GM12878 (cell line): ENCODE results near the gene FOLR3. TPM values are rescaled to one million over a fixed set of nuclear protein-coding genes. Genes with fewer than 3 reads are reported as not detected.

Experiments
- ATAC-seq: fragments of 200-7000 bp; cut with Tn5 transposase; 3 replicates; pipeline ENCODE4 v1.9.1; 2020; ENCODE audit warnings: mild to moderate bottlenecking, moderate library complexity
- BruUV-seq: library from RNA; stranded (reverse); fragments of 400-500 nt; replicated peaks from 2 replicates; lab custom pipeline; 2021; lab: Mats Ljungman, UMichigan
- CTCF ChIA-PET: fragments of 300-600 bp; sonication (Branson Sonifier 250); formaldehyde crosslinking; extraction: SDS; loops from one replicate; lab custom pipeline; 2021; ENCODE audit warnings: inconsistent platforms; lab: Yijun Ruan, JAX
- POLR2A ChIA-PET: fragments of 350-600 bp; formaldehyde crosslinking; extraction: SDS; loops from one replicate; lab custom pipeline; 2021; ENCODE audit warnings: inconsistent platforms; lab: Charles Lee
- RAD21 ChIA-PET: fragments of 300-600 bp; sonication (Branson Sonifier 250); formaldehyde crosslinking; loops from one replicate; lab custom pipeline; 2023; ENCODE audit warnings: antibody characterized with exemption; ENCODE audit not compliant: unreplicated experiment; lab: Charles Lee
- SMC1A ChIA-PET: fragments of 300-600 bp; sonication (Branson Sonifier 250); formaldehyde crosslinking; loops from one replicate; lab custom pipeline; 2023; ENCODE audit not compliant: unreplicated experiment, uncharacterized antibody; lab: Charles Lee
- DNase-seq: peaks from one replicate; pipeline ENCODE4 v3.0.0-alpha.2; 2011; ENCODE audit warnings: low read depth, low spot score
- FAIRE-seq: peaks from 3 replicates; lab custom pipeline; 2011; peaks lifted over from hg19 to GRCh38; lab: Jason Lieb, UNC
- H2AFZ ChIP-seq: 2 replicates; pipeline ENCODE4 v1.6.0; 2011; ENCODE audit warnings: low read depth, low read length, control low read depth; ENCODE audit not compliant: control insufficient read depth
- H3K27ac ChIP-seq: 2 replicates; pipeline ENCODE4 v1.5.1; 2011; ENCODE audit warnings: control low read depth; ENCODE audit not compliant: control insufficient read depth, insufficient read depth
- H3K27me3 ChIP-seq, 2 experiments: replicated peaks in 1 of 2; 2 replicates each; pipeline versions ENCODE4 v1.6.0 to v1.6.1; 2011; ENCODE audit warnings: low read length in 1 of 2; ENCODE audit not compliant: control insufficient read depth in 2 of 2, insufficient read depth in 2 of 2
- H3K36me3 ChIP-seq, 2 experiments: 2 replicates each; pipeline ENCODE4 v1.5.1; 2011; ENCODE audit warnings: low read length in 1 of 2; ENCODE audit not compliant: control insufficient read depth in 2 of 2, insufficient read depth in 2 of 2
- H3K4me1 ChIP-seq: 2 replicates; pipeline ENCODE4 v1.6.1; 2011; ENCODE audit warnings: mild to moderate bottlenecking, low read length, moderate library complexity, mixed read lengths; ENCODE audit not compliant: control insufficient read depth, insufficient read depth
- H3K4me2 ChIP-seq: 2 replicates; pipeline ENCODE4 v1.6.0; 2011; ENCODE audit warnings: control low read depth; ENCODE audit not compliant: control insufficient read depth, insufficient read depth
- H3K4me3 ChIP-seq: fragments of 200-600 bp; sonication (generic); 2 replicates; pipeline ENCODE4 v1.5.1; 2016
- H3K79me2 ChIP-seq: 2 replicates; pipeline ENCODE4 v1.6.0; 2011; ENCODE audit warnings: low read length; ENCODE audit not compliant: control insufficient read depth, insufficient read depth
- H3K9ac ChIP-seq: 2 replicates; pipeline ENCODE4 v1.8.0; 2011; ENCODE audit warnings: low read length, control low read depth, mixed read lengths; ENCODE audit not compliant: control insufficient read depth, insufficient read depth
- H3K9me3 ChIP-seq: replicated peaks from 3 replicates; pipeline ENCODE4 v1.5.1; 2011; ENCODE audit warnings: mild to moderate bottlenecking, low read length; ENCODE audit not compliant: control insufficient read depth, insufficient read depth
- H4K20me1 ChIP-seq: 2 replicates; pipeline ENCODE4 v1.6.0; 2011; ENCODE audit not compliant: control insufficient read depth, insufficient read depth
- CHD4 ChIP-seq: fragments of 200-600 bp; sonication (generic); IDR thresholded peaks from 2 replicates; pipeline ENCODE4 v1.6.1; 2016; ENCODE audit warnings: mild to moderate bottlenecking
- DPF2 ChIP-seq: fragments of 450-650 bp; IDR thresholded peaks from 2 replicates; pipeline ENCODE4 v1.6.1; 2017; ENCODE audit warnings: mild to moderate bottlenecking
- HDGF ChIP-seq: fragments of 450-650 bp; IDR thresholded peaks from 2 replicates; pipeline ENCODE4 v1.6.1; 2016; ENCODE audit warnings: antibody characterized with exemption
- IKZF2 ChIP-seq, 2 experiments: fragments of 450-650 bp; IDR thresholded peaks; 2 replicates each; pipeline ENCODE4 v1.6.1; 2017; ENCODE audit warnings: mild to moderate bottlenecking in 2 of 2, moderate library complexity in 2 of 2
- JUND ChIP-seq: IDR thresholded peaks from 2 replicates; pipeline ENCODE4 v1.6.1; 2012; ENCODE audit warnings: low read depth, mild to moderate bottlenecking, low read length, improper control_type of control experiment, moderate library complexity
- KLF5 ChIP-seq: fragments of 450-650 bp; IDR thresholded peaks from 2 replicates; pipeline ENCODE4 v1.6.1; 2014; ENCODE audit warnings: mild to moderate bottlenecking; ENCODE audit not compliant: partially characterized antibody
- MTA3 ChIP-seq: IDR thresholded peaks from 2 replicates; pipeline ENCODE4 v1.6.1; 2012; ENCODE audit warnings: low read length, inconsistent platforms, borderline replicate concordance
- PAX5 ChIP-seq: IDR thresholded peaks from 2 replicates; pipeline ENCODE4 v1.6.1; 2011; ENCODE audit warnings: low read depth, low read length, borderline replicate concordance
- RAD51 ChIP-seq: fragments of 450-650 bp; IDR thresholded peaks from 2 replicates; pipeline ENCODE4 v1.6.1; 2016; ENCODE audit warnings: moderate library complexity, mild to moderate bottlenecking, inconsistent platforms
- RB1 ChIP-seq: fragments of 450-650 bp; formaldehyde crosslinking; IDR thresholded peaks from 2 replicates; pipeline ENCODE4 v1.6.1; 2017; ENCODE audit warnings: mild to moderate bottlenecking, borderline replicate concordance
- RBBP5 ChIP-seq: fragments of 200-600 bp; sonication (generic); conservative IDR thresholded peaks from 2 replicates; pipeline ENCODE4 v1.6.1; 2016
- SREBF2 ChIP-seq: IDR thresholded peaks from 2 replicates; pipeline ENCODE4 v1.6.1; 2012; ENCODE audit warnings: mild to moderate bottlenecking, low read length
- SUPT20H ChIP-seq: IDR thresholded peaks from 2 replicates; pipeline ENCODE4 v1.6.1; 2011; ENCODE audit warnings: low read depth, mild to moderate bottlenecking, low read length, moderate library complexity, borderline replicate concordance; ENCODE audit not compliant: control insufficient read depth
- YBX1 ChIP-seq: fragments of 450-650 bp; IDR thresholded peaks from 2 replicates; pipeline ENCODE4 v1.6.1; 2016; ENCODE audit warnings: antibody characterized with exemption
- WGBS: methylation state at CpG from one replicate; pipeline ENCODE4 v1.1.6; 2016; ENCODE audit warnings: low lambda C conversion rate; ENCODE audit not compliant: insufficient replicate concordance, insufficient coverage; ENCODE audit errors: missing lambda C conversion rate; 5-methylcytosine and 5-hydroxymethylcytosine counted together
- in situ Hi-C: fragments of 300-500 bp; cut with MboI; formaldehyde crosslinking; loops from 9 replicates; pipeline ENCODE4 v1.14.3; 2018; ENCODE audit warnings: mixed read lengths
- intact Hi-C: fragments of 100-400 bp; cut with micrococcal nuclease; formaldehyde crosslinking; loops from one replicate; pipeline ENCODE4 v1.14.2; 2022; ENCODE audit not compliant: unreplicated experiment
- polyA plus RNA-seq, 11 experiments: library from polyadenylated mRNA; depleted of rRNA in 4 of 11; unstranded in 6 of 11; stranded (reverse) in 5 of 11; fragments of >200 nt; fragmentation: Nextera tagmentation in 4 of 11; fragmentation: Illumina TruSeq in 1 of 11; extraction: Ambion mirVana in 4 of 11; extraction: Trizol in 1 of 11; gene quantifications; 1 replicate in 1 of 11; 2 replicates in 10 of 11; pipeline versions ENCODE4 v1.2.1 to v1.2.3, GENCODE V29; 2011 to 2016; ENCODE audit warnings: inconsistent platforms in 2 of 11, missing spikeins in 2 of 11, low read depth in 1 of 11
- total RNA-seq, 4 experiments: library from RNA; depleted of rRNA in 3 of 4; stranded (reverse); fragments of >200 nt in 3 of 4; fragmentation: Illumina TruSeq in 1 of 4; extraction: Trizol in 1 of 4; gene quantifications; 2 replicates each; pipeline versions ENCODE4 v1.2.1 to v1.2.3, GENCODE V29; 2013 to 2021
- TF ChIP-seq, protein P1 (sequence below): IDR thresholded peaks from 2 replicates; pipeline ENCODE4 v1.6.1; 2011; ENCODE audit warnings: mild to moderate bottlenecking, low read depth, low read length, moderate library complexity; ENCODE audit not compliant: insufficient replicate concordance
- TF ChIP-seq, protein P2 (sequence below): fragments of 450-650 bp; formaldehyde crosslinking; IDR thresholded peaks from 2 replicates; pipeline ENCODE4 v1.4.0; 2020; ENCODE audit warnings: mild to moderate bottlenecking, moderate library complexity

FOLR3 gene
- total and polyA plus RNA-seq, 10 of the 15 experiments (the other 5 are each of a cell fraction or from before 2014, with no cell fraction given): not detected

DNA sequence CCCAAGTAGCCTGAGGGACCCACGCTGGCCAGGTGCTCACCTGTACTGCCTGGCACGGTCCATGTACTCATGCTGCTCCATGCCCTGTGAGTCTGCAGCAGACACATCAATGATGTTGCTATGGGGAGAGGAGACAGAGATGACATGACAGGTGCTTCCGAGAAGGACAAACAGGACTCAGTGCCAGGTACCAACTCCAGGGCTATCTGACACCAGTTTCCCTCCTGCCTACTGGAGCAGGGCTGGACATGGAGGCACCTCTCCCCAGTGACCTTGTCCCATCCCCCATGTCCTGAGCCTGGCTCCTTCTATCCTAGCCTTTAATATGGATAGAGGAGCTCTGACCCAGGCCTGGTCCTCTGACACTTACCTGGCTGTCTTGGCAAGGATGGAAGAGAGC, 36.8 kb upstream of the FOLR3 start (continued):
- TF ChIP-seq, protein P1, sequence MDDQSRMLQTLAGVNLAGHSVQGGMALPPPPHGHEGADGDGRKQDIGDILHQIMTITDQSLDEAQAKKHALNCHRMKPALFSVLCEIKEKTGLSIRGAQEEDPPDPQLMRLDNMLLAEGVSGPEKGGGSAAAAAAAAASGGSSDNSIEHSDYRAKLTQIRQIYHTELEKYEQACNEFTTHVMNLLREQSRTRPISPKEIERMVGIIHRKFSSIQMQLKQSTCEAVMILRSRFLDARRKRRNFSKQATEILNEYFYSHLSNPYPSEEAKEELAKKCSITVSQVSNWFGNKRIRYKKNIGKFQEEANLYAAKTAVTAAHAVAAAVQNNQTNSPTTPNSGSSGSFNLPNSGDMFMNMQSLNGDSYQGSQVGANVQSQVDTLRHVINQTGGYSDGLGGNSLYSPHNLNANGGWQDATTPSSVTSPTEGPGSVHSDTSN: no peak
- no peak for TF ChIP-seq RB1
- no peak for TF ChIP-seq DPF2
- TF ChIP-seq PAX5: no peak
- TF ChIP-seq SREBF2: no peak
- TF ChIP-seq JUND: no peak

DNA sequence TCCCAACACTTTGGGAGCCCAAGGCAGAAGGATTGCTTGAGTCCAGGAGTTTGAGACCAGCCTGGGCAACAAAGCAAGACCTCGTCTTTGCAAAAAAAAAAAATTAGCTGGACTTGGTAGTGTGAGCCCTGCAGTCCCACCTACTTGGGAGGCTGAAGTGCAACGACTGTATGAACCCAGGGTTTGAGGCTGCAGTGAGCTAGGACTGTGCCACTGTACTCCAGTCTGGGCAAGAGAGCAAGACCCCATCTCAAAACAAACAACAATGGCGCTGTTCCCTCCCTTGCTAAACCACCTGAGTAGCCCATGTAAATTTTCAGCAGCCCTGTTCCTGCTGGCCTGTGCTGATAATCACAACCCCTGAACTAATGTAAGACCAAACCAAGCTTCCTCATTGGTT, 35.5 kb upstream of the FOLR3 start:
- no peak for ATAC-seq
- Histone ChIP-seq H3K36me3 (peaks cover 16 to 18% of the 10 kb centered on the region in 2 experiments; a peak in 3 of 4 replicates), H3K9ac (peak overlapping the region; percentile 15; the same call in 1 of the 2 replicates), H3K27ac (peak overlapping the region; percentile 57), H3K9me3 (no peaks in the 10 kb centered on the region), H3K79me2 (peaks cover 44% of the 10 kb centered on the region), H4K20me1 (no peaks in the 10 kb centered on the region), H3K4me2 (peak overlapping the region; percentile 95), H2AFZ (no peak overlapping the region), H3K4me1 (peaks cover 21% of the 10 kb centered on the region), H3K4me3 (peak overlapping the region; percentile 94; the same call in 1 of the 2 replicates), H3K27me3 (no peaks in the 10 kb centered on the region)
- CTCF ChIA-PET: interaction anchor here (1.1 to 14.0 kb wide), 5 partner anchors 9 to 73 kb away, joined by 3 to 416 read pairs (median 6); no protein-coding TSS in a partner anchor
- SMC1A ChIA-PET: interaction anchor here (0.8 to 14.0 kb wide), 7 partner anchors 9 to 315 kb away, joined by 3 to 245 read pairs (median 6); partner anchors contain the start of gene ANAPC15
- no peak for DNase-seq
- RAD21 ChIA-PET: interaction anchor here (0.8 to 2.9 kb wide), 6 partner anchors 9 to 331 kb away, joined by 3 to 14 read pairs (median 4); no protein-coding TSS in a partner anchor
- no peak for FAIRE-seq
- POLR2A ChIA-PET: interaction anchor here (0.5 to 1.3 kb wide), 2 partner anchors 43 to 70 kb away, joined by 3 to 4 read pairs; no protein-coding TSS in a partner anchor
- intact Hi-C loops (no loop called here), in situ Hi-C loops (no loop called here)
- no peak for TF ChIP-seq MTA3
- TF ChIP-seq YBX1: no peak
- TF ChIP-seq CHD4: no peak
- TF ChIP-seq KLF5: no peak
- TF ChIP-seq HDGF: no peak
- TF ChIP-seq SREBF2: no peak
- TF ChIP-seq RAD51: no peak
- TF ChIP-seq, protein P2, sequence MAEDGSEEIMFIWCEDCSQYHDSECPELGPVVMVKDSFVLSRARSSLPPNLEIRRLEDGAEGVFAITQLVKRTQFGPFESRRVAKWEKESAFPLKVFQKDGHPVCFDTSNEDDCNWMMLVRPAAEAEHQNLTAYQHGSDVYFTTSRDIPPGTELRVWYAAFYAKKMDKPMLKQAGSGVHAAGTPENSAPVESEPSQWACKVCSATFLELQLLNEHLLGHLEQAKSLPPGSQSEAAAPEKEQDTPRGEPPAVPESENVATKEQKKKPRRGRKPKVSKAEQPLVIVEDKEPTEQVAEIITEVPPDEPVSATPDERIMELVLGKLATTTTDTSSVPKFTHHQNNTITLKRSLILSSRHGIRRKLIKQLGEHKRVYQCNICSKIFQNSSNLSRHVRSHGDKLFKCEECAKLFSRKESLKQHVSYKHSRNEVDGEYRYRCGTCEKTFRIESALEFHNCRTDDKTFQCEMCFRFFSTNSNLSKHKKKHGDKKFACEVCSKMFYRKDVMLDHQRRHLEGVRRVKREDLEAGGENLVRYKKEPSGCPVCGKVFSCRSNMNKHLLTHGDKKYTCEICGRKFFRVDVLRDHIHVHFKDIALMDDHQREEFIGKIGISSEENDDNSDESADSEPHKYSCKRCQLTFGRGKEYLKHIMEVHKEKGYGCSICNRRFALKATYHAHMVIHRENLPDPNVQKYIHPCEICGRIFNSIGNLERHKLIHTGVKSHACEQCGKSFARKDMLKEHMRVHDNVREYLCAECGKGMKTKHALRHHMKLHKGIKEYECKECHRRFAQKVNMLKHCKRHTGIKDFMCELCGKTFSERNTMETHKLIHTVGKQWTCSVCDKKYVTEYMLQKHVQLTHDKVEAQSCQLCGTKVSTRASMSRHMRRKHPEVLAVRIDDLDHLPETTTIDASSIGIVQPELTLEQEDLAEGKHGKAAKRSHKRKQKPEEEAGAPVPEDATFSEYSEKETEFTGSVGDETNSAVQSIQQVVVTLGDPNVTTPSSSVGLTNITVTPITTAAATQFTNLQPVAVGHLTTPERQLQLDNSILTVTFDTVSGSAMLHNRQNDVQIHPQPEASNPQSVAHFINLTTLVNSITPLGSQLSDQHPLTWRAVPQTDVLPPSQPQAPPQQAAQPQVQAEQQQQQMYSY (CRISPR knock-in tag): no peak
- no peak for TF ChIP-seq SUPT20H
- TF ChIP-seq IKZF2 (IDR thresholded peaks at IDR 0.05): no peak
- TF ChIP-seq RBBP5: no peak
- WGBS: 68% methylated on average over 3 of the region's 3 CpGs
- no TSS peak for BruUV-seq
